Activated CD4-positive, alpha-beta T cell treated with anti-CD3 and anti-CD28 coated beads, Interleukin-2, amount 50 U/mL, for 4 hours (primary cell): ENCODE data around the gene UBE2H.
A peak's percentile ranks its signal among the peaks of the same experiment; 100 is the strongest.

Experiments
- DNase-seq, 2 experiments: peaks; one replicate each; pipeline ENCODE4 v3.0.0-alpha.2; 2020

Gene UBE2H

DNA sequence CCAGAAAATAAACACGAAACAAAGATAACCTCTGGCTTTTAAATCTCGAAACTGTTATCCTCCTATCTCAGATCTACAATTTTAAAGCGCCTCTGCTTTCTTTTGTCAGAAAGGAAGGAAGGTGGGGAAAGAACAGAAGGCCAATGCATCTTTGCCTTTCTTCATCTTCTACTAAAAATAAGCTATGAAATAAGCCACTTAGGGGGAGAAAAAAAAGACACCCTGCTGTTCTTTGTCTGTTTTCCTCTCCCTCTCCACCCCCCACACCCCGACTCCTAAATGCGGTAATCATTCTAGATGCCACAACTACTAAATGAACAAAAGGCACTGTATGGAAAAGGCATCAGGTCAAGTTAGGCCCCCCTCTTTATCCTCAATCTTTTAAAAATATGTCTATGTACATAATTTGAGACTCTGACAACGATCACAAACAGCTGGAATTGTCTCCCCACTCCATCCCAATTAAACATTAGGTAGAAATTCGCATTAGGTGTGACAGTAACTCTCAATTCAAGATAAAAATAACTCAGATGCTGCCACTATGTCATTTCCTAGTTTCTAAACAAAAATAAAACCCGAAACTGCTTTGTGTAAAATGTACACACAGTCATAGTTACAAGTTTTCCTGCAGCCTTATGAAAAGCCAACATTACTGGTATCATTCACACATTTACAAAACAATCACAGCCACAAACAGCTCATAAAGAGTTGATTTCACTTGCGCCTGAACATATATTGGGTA, 2.4 kb downstream of the UBE2H start:
- no peak for DNase-seq

DNA sequence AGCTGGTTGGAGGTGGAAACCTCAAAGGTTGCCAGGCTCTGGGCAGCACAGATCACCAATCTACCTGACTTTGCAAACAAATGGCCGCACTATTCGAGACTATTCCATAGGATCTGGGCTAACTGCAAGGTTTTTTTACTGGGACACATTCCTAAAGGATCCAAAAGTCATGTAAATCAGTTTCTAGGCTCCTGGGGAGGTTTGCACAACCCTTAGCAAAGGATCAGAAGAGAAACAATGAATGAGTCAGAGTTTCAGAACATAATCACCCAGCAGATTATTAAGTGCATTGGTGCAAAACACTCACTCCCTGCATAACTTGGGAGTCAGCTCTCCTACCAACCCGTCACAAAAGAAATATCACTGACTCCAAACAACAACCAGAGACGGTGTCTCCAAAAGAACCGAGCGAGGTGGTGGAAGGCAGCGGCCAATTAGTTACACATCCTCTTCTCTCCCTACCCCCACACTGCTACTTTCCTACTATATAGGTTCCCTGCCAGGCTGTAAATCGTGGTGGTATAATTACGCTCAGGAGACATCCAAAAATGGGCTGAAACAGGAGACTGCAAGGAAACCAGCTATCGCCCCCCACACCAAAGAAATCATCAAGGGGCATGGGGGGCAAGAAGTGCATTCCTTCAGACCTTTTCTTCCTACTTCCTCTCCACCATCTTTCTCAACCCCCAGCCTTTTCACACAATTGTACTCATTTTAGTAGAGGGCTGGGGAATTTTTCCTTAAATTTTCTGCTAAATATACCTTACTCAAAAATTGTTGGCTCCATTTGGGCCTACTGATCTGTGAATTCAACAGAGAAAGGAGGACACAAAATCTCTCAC, 3.2 kb downstream of the UBE2H start:
- DNase-seq: no peak

DNA sequence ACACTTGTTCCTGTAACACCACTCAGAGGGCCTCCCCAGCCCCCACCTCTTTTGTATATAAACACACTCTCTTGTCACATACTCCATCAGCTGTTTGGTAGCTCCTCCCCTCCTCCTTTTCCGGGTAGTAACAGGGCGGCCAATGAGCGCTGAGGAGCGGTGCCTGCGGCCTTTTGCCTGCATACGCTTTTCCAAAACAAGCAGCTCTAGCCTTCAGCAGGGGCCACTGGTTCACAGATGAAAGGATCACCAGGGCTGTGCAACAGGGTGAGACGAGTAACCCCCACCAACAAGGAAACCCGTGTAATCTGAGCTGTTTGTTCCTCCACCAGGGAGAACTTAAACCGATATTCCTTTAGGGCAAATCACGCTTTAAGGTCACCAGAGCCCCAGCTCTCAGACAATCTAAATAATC, 3.9 kb downstream of the UBE2H start:
- DNase-seq: peak; percentile 71 to 75

DNA sequence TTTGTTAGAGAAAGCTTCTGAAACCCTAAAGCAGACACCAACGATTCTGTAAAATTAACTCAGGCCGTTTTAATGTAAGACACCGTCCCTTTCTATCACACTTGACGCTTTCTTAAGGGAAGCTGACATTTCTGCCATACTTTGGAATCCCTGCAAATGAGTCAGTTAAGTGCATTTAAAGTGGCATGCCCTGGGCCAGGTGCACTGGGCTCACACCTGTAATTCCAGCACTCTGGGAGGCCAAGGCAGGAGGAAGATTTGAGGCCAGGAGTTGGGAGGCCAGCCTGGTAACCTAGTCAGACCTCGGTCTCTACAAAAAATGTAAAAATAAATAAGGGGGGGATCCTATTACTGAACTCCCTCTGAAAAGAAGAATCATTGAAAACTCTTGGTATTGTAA, 4.4 kb downstream of the UBE2H start:
- no peak for DNase-seq

DNA sequence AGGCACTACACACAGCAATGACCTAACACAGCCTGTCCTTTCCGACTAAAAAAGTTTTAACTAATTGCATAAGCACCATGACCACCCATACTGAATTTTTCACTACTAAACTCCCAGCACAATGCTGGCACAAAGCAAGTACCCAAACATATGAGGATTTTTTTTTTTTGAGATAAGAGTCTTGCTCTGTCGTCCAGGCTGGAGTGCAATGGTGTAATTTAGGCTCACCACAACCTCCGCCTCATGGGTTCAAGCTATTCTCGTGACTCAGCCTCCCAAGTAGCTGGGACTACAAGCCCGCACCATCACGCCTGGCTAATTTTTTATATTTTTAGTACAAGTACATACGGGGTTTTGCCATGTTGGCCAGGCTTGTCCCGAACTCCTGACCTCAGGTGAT, 5.1 kb downstream of the UBE2H start:
- DNase-seq: no peak

- no peak for DNase-seq
Observed at GRCh38 chr7:129947049-129947448, 5.7 kb downstream of the UBE2H start.

DNA sequence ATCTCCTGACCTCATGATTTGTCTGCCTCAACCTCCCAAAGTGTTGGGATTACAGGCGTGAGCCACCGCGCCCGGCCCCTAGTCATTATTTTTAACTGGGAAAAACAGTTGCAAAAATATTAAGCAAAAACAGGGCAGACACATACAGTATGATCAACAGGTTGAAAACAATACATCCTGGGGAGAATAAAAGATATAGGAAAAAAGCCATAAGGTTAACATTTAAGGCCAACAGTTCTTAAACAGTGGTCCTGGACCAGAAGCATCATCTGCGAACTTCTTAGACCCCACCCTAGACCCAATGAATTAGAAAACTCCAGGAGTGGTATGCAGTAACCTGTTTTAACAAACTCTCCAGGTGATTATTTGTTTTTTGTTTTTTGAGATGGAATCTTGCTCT, 6.5 kb downstream of the UBE2H start:
- no peak for DNase-seq

GRCh38 chr7:129943352-129943751, 9.4 kb downstream of the UBE2H start:
- DNase-seq: no peak

DNA sequence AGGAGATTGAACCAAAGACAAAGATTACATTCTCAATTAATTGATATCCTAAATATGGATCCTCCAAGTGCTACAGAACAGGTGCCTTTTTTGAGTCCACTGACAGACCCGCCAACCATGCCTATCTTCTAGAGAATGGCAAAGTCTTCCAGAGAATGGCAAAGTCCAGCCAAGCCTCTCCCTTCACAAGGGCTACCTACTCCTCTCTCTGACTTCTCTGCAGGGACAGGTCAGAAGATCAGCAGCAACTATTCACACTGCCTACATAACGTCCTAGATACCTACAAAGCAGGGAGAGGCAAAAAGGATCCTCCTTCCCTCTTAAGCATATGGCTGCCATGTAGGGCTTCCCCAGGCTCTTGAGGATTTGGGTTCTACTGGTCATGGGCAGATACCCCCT, 12.4 kb downstream of the UBE2H start:
- no peak for DNase-seq

DNA sequence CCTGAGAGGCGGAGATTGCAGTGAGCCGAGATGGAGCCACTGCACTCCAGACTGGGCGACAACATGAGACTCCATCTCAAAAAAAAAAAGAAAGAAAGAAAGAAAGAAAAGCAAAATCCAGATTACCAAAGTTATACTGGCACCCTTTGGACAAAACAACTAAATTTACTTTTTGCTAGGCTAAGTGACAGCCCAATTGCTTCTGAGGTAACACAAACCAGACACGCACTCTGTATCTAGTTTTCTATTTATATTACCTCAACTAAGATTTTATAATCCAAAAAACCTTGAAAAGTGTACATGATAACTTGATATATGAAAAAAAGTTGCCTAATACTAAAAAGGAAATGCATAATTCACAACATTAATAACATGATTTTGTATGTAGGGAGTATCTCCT, 12.9 kb downstream of the UBE2H start:
- no peak for DNase-seq

DNA sequence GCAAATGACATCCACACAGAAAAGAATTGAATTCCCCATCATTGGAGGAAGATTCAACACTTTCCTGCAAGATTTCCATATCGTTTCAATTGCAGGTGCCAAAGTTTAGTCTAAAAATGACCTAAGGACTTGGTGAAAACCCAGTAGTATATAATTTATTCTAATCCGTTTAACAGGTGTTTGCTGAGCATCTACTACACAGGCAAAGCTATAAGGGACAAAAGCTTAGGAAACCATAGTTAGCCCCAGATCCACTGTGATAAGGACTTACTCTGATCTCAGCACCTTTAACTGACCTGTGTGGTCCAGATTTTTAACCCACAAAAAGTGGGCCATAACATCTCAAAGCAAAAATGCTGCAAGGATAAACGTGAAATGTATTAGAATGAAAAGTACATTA, 19.1 kb downstream of the UBE2H start:
- DNase-seq: no peak

DNA sequence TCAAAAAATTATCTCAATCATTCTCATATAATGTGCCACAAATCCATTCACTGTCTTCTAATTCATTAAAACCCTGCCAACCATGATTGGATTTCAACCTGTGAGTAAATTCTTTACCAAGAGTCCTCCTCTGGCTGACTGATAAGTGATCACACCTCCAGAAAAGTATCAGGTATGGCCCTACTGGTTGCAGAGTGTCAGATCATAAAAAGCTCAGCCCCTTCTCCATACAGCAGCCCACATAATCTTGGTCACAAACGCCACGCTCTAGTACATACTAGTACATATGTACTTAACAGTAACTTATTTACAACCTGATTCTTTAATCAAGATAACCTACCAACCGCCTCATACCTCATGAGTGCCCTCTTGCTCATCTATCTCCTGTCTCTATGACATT, 26.1 kb downstream of the UBE2H start:
- DNase-seq: no peak

- DNase-seq: no peak
Observed at GRCh38 chr7:129925416-129926002, 27.3 kb downstream of the UBE2H start.

- DNase-seq: no peak
Observed at GRCh38 chr7:129924602-129925001, 28.2 kb downstream of the UBE2H start.

DNA sequence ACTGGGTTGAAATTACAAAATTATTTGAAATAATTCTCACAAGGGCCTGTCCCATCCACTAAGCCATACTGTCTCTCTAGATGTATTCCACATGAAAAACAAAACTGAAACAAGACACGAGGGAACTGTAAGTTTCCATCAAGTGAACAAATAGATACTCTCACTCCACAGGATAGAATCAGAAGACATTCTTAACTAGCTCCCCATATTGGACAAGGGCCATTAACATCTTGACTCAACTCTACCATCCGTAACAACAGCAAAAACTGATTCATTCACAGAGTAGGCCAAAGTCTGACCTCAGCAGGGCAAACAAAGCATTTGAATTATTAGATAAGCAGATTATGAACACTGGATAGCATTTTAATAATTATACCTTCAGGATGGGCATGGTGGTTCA, 29.1 kb downstream of the UBE2H start:
- no peak for DNase-seq

DNA sequence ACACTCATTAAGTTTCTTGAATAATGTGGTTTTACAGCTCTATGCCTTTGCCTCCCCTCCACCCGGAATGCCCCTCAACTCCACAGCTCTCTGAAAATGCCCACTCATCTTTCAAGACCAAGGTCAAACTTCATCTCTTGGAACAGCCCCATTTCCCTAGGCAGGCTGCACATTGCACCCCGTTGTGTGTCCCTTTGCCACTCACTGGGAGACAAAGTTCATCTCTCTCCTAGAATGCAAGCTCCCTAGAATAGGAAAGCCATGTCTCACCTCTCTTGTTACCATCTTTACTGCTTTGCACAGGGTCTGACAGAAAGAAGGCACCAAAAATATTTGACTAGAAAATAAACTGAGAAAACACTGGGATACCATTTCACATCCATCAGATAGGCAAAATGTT, 33.3 kb downstream of the UBE2H start:
- DNase-seq: no peak

GRCh38 chr7:129918922-129919321, 33.8 kb downstream of the UBE2H start:
- DNase-seq: no peak

DNA sequence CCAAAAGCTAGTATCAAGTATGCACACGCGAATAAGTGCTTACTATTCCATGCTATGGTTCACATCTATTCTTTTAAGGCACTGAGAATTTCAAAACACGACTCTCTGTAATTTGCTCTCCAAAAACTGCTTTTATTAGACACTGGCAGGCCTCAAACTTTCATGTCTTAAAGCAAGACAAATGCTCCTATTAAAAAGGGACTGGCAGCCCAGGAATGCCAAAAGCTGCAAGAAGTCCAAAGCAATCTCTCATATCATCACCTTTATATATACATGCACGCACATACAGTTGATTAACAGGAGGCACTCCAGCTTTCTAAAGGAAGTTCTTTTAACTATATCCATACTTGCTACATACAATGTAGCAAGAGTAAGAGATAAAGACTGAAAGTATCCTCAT, 34.8 kb downstream of the UBE2H start:
- no peak for DNase-seq

DNA sequence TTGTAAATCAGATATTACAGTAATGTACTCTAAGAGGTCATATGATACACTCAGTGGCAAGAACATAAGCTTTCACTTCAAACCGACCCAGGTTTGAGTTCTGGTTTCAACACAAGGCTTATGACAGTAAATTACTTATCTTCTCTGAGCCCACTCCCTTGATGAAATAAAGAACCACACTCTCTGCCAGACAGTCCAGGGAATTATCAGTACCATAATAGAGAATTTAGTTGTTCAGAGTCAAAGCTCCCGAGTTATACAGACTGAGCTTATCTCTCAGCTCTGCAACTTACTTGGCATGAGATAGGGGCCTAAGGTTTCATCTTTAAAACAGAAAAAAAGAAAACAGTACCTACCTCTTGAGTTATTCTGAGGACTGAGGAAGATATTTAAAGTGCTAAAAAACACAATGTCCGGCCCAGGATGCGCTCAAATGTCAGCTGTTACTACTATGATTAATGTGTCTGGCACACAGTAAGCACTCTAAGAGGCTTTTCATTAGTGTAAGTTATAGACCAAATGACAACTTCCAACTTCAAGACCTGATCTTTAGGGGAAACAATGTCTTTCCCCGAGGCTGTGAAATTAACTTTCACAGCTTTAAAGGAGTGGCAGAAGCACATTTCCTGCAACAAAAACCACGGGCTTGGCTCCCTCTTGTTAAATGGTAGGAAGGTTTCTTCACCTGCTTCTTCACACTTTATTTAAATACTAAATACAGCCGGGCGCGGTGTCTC, 38.1 kb downstream of the UBE2H start:
- no peak for DNase-seq

- DNase-seq: no peak
Observed at GRCh38 chr7:129913428-129913827, 39.3 kb downstream of the UBE2H start.

DNA sequence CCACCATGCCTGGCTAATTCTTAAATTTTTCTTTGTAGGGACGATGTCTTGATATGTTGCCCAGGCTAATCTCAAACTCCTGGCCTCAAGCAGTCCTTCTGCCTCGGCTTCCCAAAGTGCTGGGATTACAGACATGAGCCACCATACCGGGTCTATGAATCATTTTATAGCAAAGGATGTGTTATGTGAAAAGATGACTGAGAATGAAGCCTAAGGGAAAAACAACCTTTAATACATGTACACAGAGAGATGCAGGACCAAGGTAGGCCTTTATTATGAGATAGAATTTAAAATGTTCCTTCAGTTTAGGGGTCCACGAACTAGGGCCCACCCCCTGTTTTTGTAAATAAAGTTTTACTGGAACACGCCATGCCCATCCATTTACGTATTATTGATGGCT, 41.0 kb downstream of the UBE2H start:
- DNase-seq: no peak

DNA sequence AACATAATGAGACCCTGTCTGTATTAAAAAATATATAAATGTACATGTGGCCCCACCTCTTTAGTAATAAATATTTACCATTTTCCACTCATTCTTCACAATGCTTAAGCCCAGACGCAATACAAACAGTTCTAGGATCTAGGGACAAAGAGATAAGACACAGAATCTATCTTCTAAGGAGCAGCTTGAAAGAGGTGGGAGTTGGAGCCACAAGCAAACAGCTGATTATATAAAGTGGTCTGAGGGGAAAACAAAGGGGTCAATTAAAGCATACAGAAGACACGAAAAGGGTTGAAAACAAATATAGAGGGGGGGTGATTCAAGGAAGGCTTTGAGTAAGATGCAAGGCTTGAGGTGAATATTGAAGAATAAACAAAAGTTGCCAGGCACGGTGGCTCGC, 43.1 kb downstream of the UBE2H start:
- DNase-seq: no peak

DNA sequence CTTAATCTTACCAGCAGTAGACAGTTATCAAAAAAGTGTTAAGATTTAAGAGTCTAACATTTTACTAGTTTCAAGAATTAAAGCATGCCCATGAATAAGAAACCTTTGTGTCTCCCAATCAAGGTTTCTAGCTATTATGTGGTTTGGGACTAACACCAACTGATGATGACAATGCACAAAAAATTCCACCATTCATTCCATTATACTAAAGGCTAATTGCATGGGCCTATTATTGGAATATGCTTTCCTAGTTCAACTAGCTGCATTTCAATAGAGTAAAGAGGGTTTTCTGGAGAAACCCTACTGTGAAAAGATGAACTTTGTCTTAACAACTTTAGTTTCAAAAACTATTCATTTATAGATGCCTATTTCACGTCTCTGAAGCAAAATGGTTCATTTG, 44.6 kb downstream of the UBE2H start:
- no peak for DNase-seq
